H1 (cell line): Measurements from ENCODE around the gene TRIM32. TPM values are rescaled to one million over a fixed set of nuclear protein-coding genes. Genes with fewer than 3 reads are reported as not detected.
A peak's percentile ranks its signal among the peaks of the same experiment; 100 is the strongest.

ENCODE experiments used
- ASH2L ChIP-seq: fragments of 200-600, 300-600 bp; sonication (generic); IDR thresholded peaks from one replicate; pipeline ENCODE4 v1.7.1; 2017; ENCODE audit warnings: low read length
- BACH1 ChIP-seq: IDR thresholded peaks from 2 replicates; pipeline ENCODE4 v1.6.1; 2012; ENCODE audit warnings: low read length, improper control_type of control experiment
- CBX5 ChIP-seq: fragments of 300-800, 300-1000 bp; sonication (generic); IDR thresholded peaks from 2 replicates; pipeline ENCODE4 v1.7.1; 2016; ENCODE audit warnings: antibody characterized with exemption, low read length, low read depth
- CHD1 ChIP-seq: IDR thresholded peaks from 2 replicates; pipeline ENCODE4 v1.6.1; 2012; ENCODE audit warnings: low read depth, low read length, improper control_type of control experiment
- CREB1 ChIP-seq: IDR thresholded peaks from 2 replicates; pipeline ENCODE4 v1.6.1; 2012; ENCODE audit warnings: inconsistent platforms
- CTBP2 ChIP-seq: IDR thresholded peaks from 2 replicates; pipeline ENCODE4 v1.7.0; 2011; ENCODE audit warnings: borderline replicate concordance, mild to moderate bottlenecking, moderate library complexity, mixed read lengths, low read length; ENCODE audit not compliant: insufficient read depth, insufficient read length
- EP300 ChIP-seq, 2 experiments: IDR thresholded peaks; 1 replicate in 1 of 2; 2 replicates in 1 of 2; pipeline ENCODE4 v1.6.1; 2011 to 2012; ENCODE audit warnings: low read depth in 2 of 2, low read length in 2 of 2, mild to moderate bottlenecking in 2 of 2, borderline replicate concordance in 1 of 2, inconsistent platforms in 1 of 2, moderate library complexity in 1 of 2
- FOSL1 ChIP-seq: IDR thresholded peaks from 2 replicates; pipeline ENCODE4 v1.6.1; 2011; ENCODE audit warnings: mild to moderate bottlenecking, low read depth, low read length, moderate library complexity; ENCODE audit not compliant: insufficient read depth
- GTF2F1 ChIP-seq: IDR thresholded peaks from 2 replicates; pipeline ENCODE4 v1.6.1; 2012; ENCODE audit warnings: low read depth, low read length, improper control_type of control experiment, borderline replicate concordance
- HDAC2 ChIP-seq, 2 experiments: fragments of 300-600 bp in 1 of 2; sonication (generic) in 1 of 2; IDR thresholded peaks; 2 replicates each; pipeline ENCODE4 v1.6.1; 2011 to 2012; ENCODE audit warnings: low read depth in 2 of 2, low read length in 2 of 2, mild to moderate bottlenecking in 2 of 2, moderate library complexity in 2 of 2, borderline replicate concordance in 1 of 2, inconsistent platforms in 1 of 2
- KDM1A ChIP-seq: fragments of 200-600, 300-600 bp; sonication (generic); IDR thresholded peaks from 2 replicates; pipeline ENCODE4 v1.7.1; 2016; ENCODE audit warnings: mild to moderate bottlenecking, low read length, borderline replicate concordance
- KDM5A ChIP-seq: fragments of 200-600 bp; IDR thresholded peaks from 2 replicates; pipeline ENCODE4 v1.7.1; 2012; ENCODE audit warnings: mild to moderate bottlenecking, low read length, inconsistent platforms, mixed read lengths
- MAX ChIP-seq: IDR thresholded peaks from 2 replicates; pipeline ENCODE4 v1.6.1; 2012; ENCODE audit warnings: inconsistent platforms
- NRF1 ChIP-seq: IDR thresholded peaks from 2 replicates; pipeline ENCODE4 v1.6.1; 2011; ENCODE audit warnings: mild to moderate bottlenecking, low read depth, low read length, improper control_type of control experiment
- POLR2A ChIP-seq, 2 experiments: IDR thresholded peaks; 1 replicate in 1 of 2; 2 replicates in 1 of 2; pipeline ENCODE4 v1.6.1; 2011; ENCODE audit warnings: low read depth in 2 of 2, low read length in 2 of 2, mild to moderate bottlenecking in 2 of 2; ENCODE audit errors: control extremely low read depth in 1 of 2
- POLR2AphosphoS5 ChIP-seq: IDR thresholded peaks from 2 replicates; pipeline ENCODE4 v1.6.1; 2011; ENCODE audit warnings: low read depth, low read length
- RNF2 ChIP-seq: fragments of 200-900, 300-1000 bp; sonication (generic); IDR thresholded peaks from 2 replicates; pipeline ENCODE4 v1.7.1; 2016; ENCODE audit warnings: borderline replicate concordance, low read depth, mild to moderate bottlenecking, antibody characterized with exemption, low read length; ENCODE audit not compliant: poor library complexity, severe bottlenecking; ENCODE audit errors: missing control alignments
- SAP30 ChIP-seq: fragments of 300-600 bp; sonication (generic); IDR thresholded peaks from 2 replicates; pipeline ENCODE4 v1.7.1; 2012; ENCODE audit warnings: low read length, moderate library complexity, mild to moderate bottlenecking, inconsistent platforms; ENCODE audit not compliant: insufficient read depth, insufficient replicate concordance
- SIN3A ChIP-seq, 2 experiments: IDR thresholded peaks in 1 of 2; conservative IDR thresholded peaks in 1 of 2; 2 replicates each; pipeline ENCODE4 v1.6.1; 2011 to 2012; ENCODE audit warnings: low read length in 2 of 2, improper control_type of control experiment in 1 of 2, low read depth in 1 of 2, mild to moderate bottlenecking in 1 of 2
- TBP ChIP-seq: IDR thresholded peaks from 2 replicates; pipeline ENCODE4 v1.6.1; 2011; ENCODE audit warnings: low read depth, low read length, improper control_type of control experiment
- TCF12 ChIP-seq: IDR thresholded peaks from 2 replicates; pipeline ENCODE4 v1.6.1; 2011; ENCODE audit warnings: low read depth, mild to moderate bottlenecking, low read length
- TEAD4 ChIP-seq: IDR thresholded peaks from 2 replicates; pipeline ENCODE4 v1.6.1; 2012; ENCODE audit warnings: low read depth, low read length, inconsistent platforms, mixed read lengths
- YY1 ChIP-seq: IDR thresholded peaks from 2 replicates; pipeline ENCODE4 v1.6.1; 2011; ENCODE audit warnings: low read depth, mild to moderate bottlenecking, low read length
- ZNF274 ChIP-seq: IDR thresholded peaks from 2 replicates; pipeline ENCODE4 v1.7.0; 2012; ENCODE audit warnings: low read length, borderline replicate concordance; ENCODE audit errors: extremely low read depth
- polyA plus RNA-seq, 7 experiments: library from polyadenylated mRNA; depleted of rRNA in 3 of 7; stranded (reverse) in 5 of 7; unstranded in 2 of 7; fragments of >200 nt in 5 of 7; fragments of 200-250 nt in 2 of 7; gene quantifications; 1 replicate in 5 of 7; 2 replicates in 1 of 7; 4 replicates in 1 of 7; pipeline versions ENCODE4 v1.2.1 to v1.2.3, GENCODE V29; 2011 to 2013; ENCODE audit warnings: missing spikeins in 2 of 7, mixed read lengths in 2 of 7
- total RNA-seq: library from RNA; stranded (reverse); fragmentation: NEBNext Ultra II Directional; extraction: Animal tissue kit (Norgen Biotek cat#: 25700); gene quantifications from 2 replicates; pipeline ENCODE4 v1.2.1, GENCODE V29; 2021

The TRIM32 gene
- total and polyA plus RNA-seq, 2 of the 8 experiments (the other 6 are each of a cell fraction or from before 2014, with no cell fraction given): 10.5 to 17.3 TPM

DNA sequence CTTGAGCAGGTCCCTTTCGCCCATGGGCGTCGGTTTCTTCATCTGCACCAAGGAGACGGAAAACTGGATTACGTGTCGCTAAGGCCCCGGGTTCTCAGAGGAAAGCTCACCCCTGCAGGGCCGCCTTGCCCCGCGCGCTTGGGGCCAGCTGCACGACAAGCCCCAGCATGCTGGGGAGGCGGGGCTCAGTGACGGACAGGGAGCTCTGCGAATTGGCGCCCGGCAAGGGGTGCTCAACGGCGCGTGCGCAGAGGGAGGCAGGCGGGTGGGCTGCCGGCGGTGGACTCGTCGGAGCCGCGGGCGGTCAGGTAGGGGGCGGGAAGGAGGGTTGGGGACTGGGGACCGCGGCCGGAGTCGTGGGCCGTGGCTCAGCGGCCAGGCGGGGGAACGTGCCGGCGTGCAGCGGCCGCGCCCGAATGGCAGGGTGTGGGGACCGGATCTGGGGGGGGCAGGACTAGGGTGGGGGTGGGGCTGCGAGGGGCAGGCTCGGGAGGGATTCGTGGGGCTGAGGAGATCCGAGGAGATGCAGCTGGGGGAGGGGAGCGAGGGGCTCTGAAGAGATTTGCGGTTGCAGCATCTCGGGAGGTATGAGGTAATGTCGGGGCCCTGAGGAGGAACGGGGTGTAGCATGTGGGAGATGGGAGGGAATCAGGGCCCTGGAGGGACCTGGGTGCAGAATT lies at the start of gene TRIM32 (continued):
- peak; percentile 11 for TF ChIP-seq ASH2L
- TF ChIP-seq TCF12: 0 out of 2 replicates have a peak, but pooled peaks have one; percentile 11
- TF ChIP-seq TBP: 0 out of 2 replicates have a peak, but pooled peaks have one; percentile 12
- TF ChIP-seq CHD1: no peak
- no peak for TF ChIP-seq KDM1A
- TF ChIP-seq CTBP2: no peak
- no peak for TF ChIP-seq KDM5A
- peak in 1 of 2 experiments; percentile 55; a peak in 1 of 4 replicates for TF ChIP-seq SIN3A (conservative IDR thresholded peaks at IDR 0.05 in 1 of 2, IDR thresholded peaks at IDR 0.05 in 1 of 2; ENCODE audit: low read depth in 1 of 2, low read length in 2 of 2)
- TF ChIP-seq CBX5: no peak
- TF ChIP-seq TEAD4: no peak
- TF ChIP-seq RNF2: no peak
- TF ChIP-seq CREB1: no peak
- no peak; a peak in 1 of 4 replicates for TF ChIP-seq HDAC2 (IDR thresholded peaks at IDR 0.05; ENCODE audit: borderline replicate concordance in 1 of 2, low read depth in 2 of 2, low read length in 2 of 2)
- no peak for TF ChIP-seq GTF2F1
- TF ChIP-seq EP300 (IDR thresholded peaks at IDR 0.05; ENCODE audit: borderline replicate concordance in 1 of 2, low read depth in 2 of 2, low read length in 2 of 2): no peak
- TF ChIP-seq YY1: no peak
- no peak for TF ChIP-seq ZNF274
- no peak for TF ChIP-seq FOSL1
- TF ChIP-seq BACH1: no peak
- peak; percentile 62 for TF ChIP-seq NRF1
- peak; percentile 81 for TF ChIP-seq MAX
- TF ChIP-seq POLR2A (IDR thresholded peaks at IDR 0.05; ENCODE audit: control extremely low read depth in 1 of 2, low read depth in 2 of 2, low read length in 2 of 2): peak in 1 of 2 experiments; percentile 70; a peak in 2 of 3 replicates
- no peak for TF ChIP-seq SAP30
- no peak for TF ChIP-seq POLR2AphosphoS5
